Gastrocnemius medialis (tissue), 4 donors: ENCODE results near the gene MRTFA. TPM values are rescaled to one million over a fixed set of nuclear protein-coding genes. Genes with fewer than 3 reads are reported as not detected.

Experiments
- ATAC-seq, 2 donors: fragments of 150-250 bp; one replicate each; pipeline ENCODE4 v1.9.1; 2016
- DNase-seq, 2 donors: peaks; one replicate each; pipeline ENCODE4 v3.0.0-alpha.2; 2019
- H3K27ac ChIP-seq, 4 donors: fragments of 200-600 bp; sonication (generic); 1 replicate in 1 of 4; 2 replicates in 3 of 4; pipeline ENCODE4 v1.5.1; 2016 to 2018; ENCODE audit warnings: mild to moderate bottlenecking in 2 of 4, moderate library complexity in 1 of 4
- H3K27me3 ChIP-seq, 3 donors: fragments of 200-600 bp; sonication (generic) in 2 of 3; 1 replicate in 1 of 3; 2 replicates in 2 of 3; pipeline versions ENCODE4 v1.5.1 to v1.6.0; 2016 to 2019; ENCODE audit warnings: mild to moderate bottlenecking in 1 of 3, moderate library complexity in 1 of 3
- H3K36me3 ChIP-seq, 2 donors: fragments of 200-600 bp; sonication (generic) in 1 of 2; one replicate each; pipeline ENCODE4 v1.5.1; 2017 to 2018
- H3K4me1 ChIP-seq, 2 donors: fragments of 200-600 bp; sonication (generic) in 1 of 2; one replicate each; pipeline ENCODE4 v1.5.1; 2016 to 2017; ENCODE audit warnings: mild to moderate bottlenecking in 2 of 2
- H3K4me3 ChIP-seq, 4 donors: fragments of 200-600 bp; sonication (generic) in 3 of 4; 1 replicate in 1 of 4; 2 replicates in 3 of 4; pipeline ENCODE4 v1.5.1; 2016 to 2019; ENCODE audit warnings: mild to moderate bottlenecking in 2 of 4
- H3K9me3 ChIP-seq, 3 donors: fragments of 200-600 bp; sonication (generic) in 2 of 3; 1 replicate in 1 of 3; 2 replicates in 2 of 3; pipeline ENCODE4 v1.5.1; 2016 to 2019
- CTCF ChIP-seq, 5 experiments: fragments of 450-650 bp in 3 of 5; fragments of 200-600 bp in 2 of 5; sonication (generic) in 2 of 5; IDR thresholded peaks in 4 of 5; conservative IDR thresholded peaks in 1 of 5; 1 replicate in 4 of 5; 2 replicates in 1 of 5; pipeline ENCODE4 v1.5.1; 2016 to 2019; ENCODE audit warnings: antibody characterized with exemption in 5 of 5, mild to moderate bottlenecking in 3 of 5, moderate library complexity in 3 of 5
- POLR2A ChIP-seq, 2 donors: fragments of 450-650 bp; IDR thresholded peaks; one replicate each; pipeline ENCODE4 v1.6.1; 2017; ENCODE audit warnings: antibody characterized with exemption in 2 of 2, mild to moderate bottlenecking in 2 of 2, moderate library complexity in 2 of 2
- in situ Hi-C, 4 donors: fragments of 200-750 bp; cut with MboI; loops; one replicate each; pipeline versions ENCODE4 v1.15.0 to v1.8.0; 2017; ENCODE audit warnings: low sequenced_read_pairs in 4 of 4
- intact Hi-C: fragments of 100-400 bp; cut with DNase I; formaldehyde crosslinking; loops from one replicate; pipeline ENCODE4 v1.15.1; 2023; ENCODE audit warnings: low total_unique reads
- total RNA-seq, 4 donors: library from RNA; depleted of rRNA; stranded (reverse); fragments of >200 nt; gene quantifications; one replicate each; pipeline versions ENCODE4 v1.1.0 to v1.2.3, GENCODE V29; 2016

The MRTFA gene
- total RNA-seq, 4 donors from 2014 or later, result 13.7 to 31.3 (median 22.2) TPM

GRCh38 chr22:40648386-40648785, 11.9 kb upstream of the MRTFA start:
- Histone ChIP-seq H3K36me3 (no peaks in the 10 kb centered on the region), H3K27ac (no peak overlapping the region), H3K4me3 (no peak overlapping the region), H3K4me1 (peaks cover 22 to 24% of the 10 kb centered on the region in 2 donors), H3K27me3 (no peaks in the 10 kb centered on the region), H3K9me3 (no peaks in the 10 kb centered on the region)
- TF ChIP-seq CTCF (IDR thresholded peaks at IDR 0.05 in 4 of 5, conservative IDR thresholded peaks at IDR 0.05 in 1 of 5) (no peak), POLR2A (IDR thresholded peaks at IDR 0.05) (no peak)
- DNase-seq (no peak), ATAC-seq (no peak)
- in situ Hi-C loops, result loop anchor here in 3 of 4 donors (5.0 to 10.0 kb wide), 2 partner anchors 124 to 211 kb away; no protein-coding TSS in a partner anchor
- intact Hi-C loops, result no loop called here

GRCh38 chr22:40645579-40646197, 9.2 kb upstream of the MRTFA start:
- TF ChIP-seq POLR2A (IDR thresholded peaks at IDR 0.05), result no peak
- no peak for TF ChIP-seq CTCF (IDR thresholded peaks at IDR 0.05 in 4 of 5, conservative IDR thresholded peaks at IDR 0.05 in 1 of 5)
- Histone ChIP-seq H3K4me3 (no peak overlapping the region), H3K4me1 (peaks cover 3 to 5% of the 10 kb centered on the region in 2 donors), H3K9me3 (no peaks in the 10 kb centered on the region), H3K27me3 (no peaks in the 10 kb centered on the region), H3K27ac (peak overlapping the region in 3 of 4 donors; percentile 69 to 79 (median 71)), H3K36me3 (no peaks in the 10 kb centered on the region)
- no peak for DNase-seq
- no peak for ATAC-seq
- intact Hi-C loops, result loop anchor here (1.0 to 2.0 kb wide), 2 partner anchors 121 to 208 kb away; no protein-coding TSS in a partner anchor
- in situ Hi-C loops, result loop anchor here in 3 of 4 donors (5.0 to 10.0 kb wide), 2 partner anchors 121 to 208 kb away; no protein-coding TSS in a partner anchor

- H3K27me3 ChIP-seq, result no peaks in the 10 kb centered on the region
- H3K4me1 ChIP-seq, result peaks cover 8 to 12% of the 10 kb centered on the region in 2 donors
- TF ChIP-seq CTCF (IDR thresholded peaks at IDR 0.05 in 4 of 5, conservative IDR thresholded peaks at IDR 0.05 in 1 of 5) (no peak), POLR2A (IDR thresholded peaks at IDR 0.05) (no peak)
- no peaks in the 10 kb centered on the region for H3K9me3 ChIP-seq
- intact Hi-C loops, result no loop called here
- H3K4me3 ChIP-seq, result no peak overlapping the region
- DNase-seq (no peak), ATAC-seq (no peak)
- in situ Hi-C loops, result loop anchor here in 3 of 4 donors (5.0 to 10.0 kb wide), 4 partner anchors 115 to 210 kb away; no protein-coding TSS in a partner anchor
- H3K27ac ChIP-seq, result no peak overlapping the region
- H3K36me3 ChIP-seq, result no peaks in the 10 kb centered on the region
These were observed 5.8 kb upstream of the MRTFA start for GRCh38 chr22:40642316-40642715.

GRCh38 chr22:40641269-40641668, 4.8 kb upstream of the MRTFA start:
- intact Hi-C loops, result no loop called here
- H3K36me3 ChIP-seq, result no peaks in the 10 kb centered on the region
- in situ Hi-C loops, result loop anchor here in 3 of 4 donors (5.0 to 10.0 kb wide), 4 partner anchors 114 to 209 kb away; no protein-coding TSS in a partner anchor

More at GRCh38 chr22:40641269-40641668, 4.8 kb upstream of the MRTFA start:
- H3K4me3 ChIP-seq, result no peak overlapping the region
- DNase-seq, result no peak
- ATAC-seq, result no peak
- H3K4me1 ChIP-seq, result peaks cover 4 to 7% of the 10 kb centered on the region in 2 donors
- no peak for TF ChIP-seq CTCF (IDR thresholded peaks at IDR 0.05 in 4 of 5, conservative IDR thresholded peaks at IDR 0.05 in 1 of 5)
- no peak for TF ChIP-seq POLR2A (IDR thresholded peaks at IDR 0.05)
- H3K9me3 ChIP-seq, result no peaks in the 10 kb centered on the region
- no peak overlapping the region for H3K27ac ChIP-seq
- H3K27me3 ChIP-seq, result no peaks in the 10 kb centered on the region
